GM19463 (cell line): ENCODE data around the gene SPG7.
"Not testable (repeated sequence)": the region's sequence is repeated elsewhere in the genome, so short reads cannot be mapped to it uniquely, and the experiment has no call there.

Experiments used
- ATAC-seq: cut with Tn5 transposase; IDR thresholded peaks from one replicate; pipeline ENCODE4 v1.9.1; 2021; ENCODE audit warnings: mild to moderate bottlenecking, moderate library complexity; ENCODE audit not compliant: unreplicated experiment

The SPG7 gene

DNA sequence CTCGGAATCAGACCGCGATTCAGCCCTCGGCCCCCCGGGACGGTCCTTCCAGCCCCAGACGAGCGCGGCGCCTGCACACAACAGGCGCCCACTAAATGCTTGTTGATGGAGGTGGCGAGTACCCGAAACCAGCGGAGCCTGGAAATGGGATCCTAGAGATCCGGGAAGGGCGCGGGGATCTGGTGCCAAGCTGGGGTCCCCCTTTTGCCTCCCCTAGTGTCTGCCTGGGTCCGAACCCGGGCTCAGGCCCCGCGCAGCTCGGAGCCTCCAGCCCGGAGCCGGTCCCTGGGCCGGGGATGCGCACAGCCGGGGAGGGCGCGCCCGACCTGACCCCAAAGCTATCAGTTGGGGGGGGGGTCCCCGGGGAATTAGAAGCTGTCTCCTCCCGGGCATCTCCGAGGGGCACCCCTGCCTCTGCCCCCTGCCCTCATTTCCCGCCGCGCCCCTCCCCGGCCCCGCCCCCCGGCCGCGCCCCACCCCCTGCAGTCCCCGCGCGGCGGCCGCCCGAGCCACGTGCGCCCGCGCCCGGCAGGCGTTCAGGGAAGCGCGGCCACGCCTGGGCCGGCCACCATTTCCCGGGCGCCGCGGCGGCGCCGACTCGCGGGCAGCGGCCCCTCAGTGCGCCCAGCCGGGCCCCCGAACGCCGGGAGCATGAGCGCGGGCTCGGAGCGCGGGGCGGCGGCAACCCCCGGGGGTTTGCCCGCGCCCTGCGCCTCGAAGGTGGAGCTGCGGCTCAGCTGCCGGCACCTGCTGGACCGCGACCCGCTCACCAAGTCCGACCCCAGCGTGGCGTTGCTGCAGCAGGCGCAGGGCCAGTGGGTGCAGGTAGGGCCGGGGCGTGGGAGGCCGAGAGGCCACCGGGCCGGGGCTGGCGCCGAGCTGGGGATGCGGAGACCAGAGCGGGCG lies 67.3 kb downstream of the SPG7 start, which contains the start of gene CPNE7:
CPNE7 (plus strand) TSS at position 512 of the 906 bp plus-strand sequence; CDS start at position 652, 140 bp downstream.
- no peak for ATAC-seq

DNA sequence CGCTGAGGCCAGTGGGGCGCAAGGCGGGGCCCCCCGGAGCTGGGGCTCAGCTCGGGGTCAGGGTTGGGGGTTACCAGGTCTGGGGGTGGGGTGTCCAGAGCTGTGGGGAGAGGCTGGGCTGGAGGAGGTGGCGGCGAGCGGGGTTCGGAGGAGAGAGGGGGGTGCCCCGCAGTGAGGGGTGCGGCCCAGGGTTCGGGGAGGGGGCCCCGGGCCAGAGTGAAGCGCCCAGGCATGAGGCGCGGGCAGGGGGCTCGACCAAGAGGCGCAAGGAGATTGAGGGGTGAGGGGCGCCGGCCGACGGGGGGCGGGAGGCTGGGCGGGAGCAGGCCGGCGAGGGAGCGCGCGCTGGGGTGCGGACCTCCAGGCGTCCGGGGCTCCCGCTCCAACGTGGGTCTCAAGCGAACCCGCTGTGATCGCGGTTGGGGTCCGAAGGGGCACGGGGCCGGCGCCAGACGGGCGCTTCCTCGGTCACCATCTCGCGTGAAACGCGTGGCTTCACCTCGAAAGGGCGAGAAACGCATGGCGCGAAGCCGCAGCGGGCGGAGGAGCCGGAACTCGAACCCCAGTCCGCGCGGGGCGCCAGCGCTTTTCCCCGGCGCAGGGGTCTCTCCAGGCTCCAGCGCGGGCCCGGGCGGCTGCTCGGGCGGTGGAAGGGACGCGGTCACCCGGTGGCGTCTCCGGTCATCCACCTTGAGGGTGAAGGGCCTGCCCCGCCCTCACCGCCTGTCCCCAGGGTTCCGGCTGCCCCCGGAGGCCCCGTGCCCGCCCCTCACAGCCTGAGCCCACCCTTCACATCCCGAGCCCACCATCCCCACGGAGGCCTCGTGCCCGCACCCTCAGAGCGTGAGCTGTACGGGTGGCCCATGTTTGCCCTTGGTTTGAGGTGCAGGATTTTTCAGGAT lies 68.2 kb downstream of the SPG7 start:
- no peak for ATAC-seq

GRCh38 chr16:89577055-89577759 lies 69.0 kb downstream of the SPG7 start:
- ATAC-seq: no peak

GRCh38 chr16:89579351-89579750 lies 71.1 kb downstream of the SPG7 start:
- no peak for ATAC-seq

DNA sequence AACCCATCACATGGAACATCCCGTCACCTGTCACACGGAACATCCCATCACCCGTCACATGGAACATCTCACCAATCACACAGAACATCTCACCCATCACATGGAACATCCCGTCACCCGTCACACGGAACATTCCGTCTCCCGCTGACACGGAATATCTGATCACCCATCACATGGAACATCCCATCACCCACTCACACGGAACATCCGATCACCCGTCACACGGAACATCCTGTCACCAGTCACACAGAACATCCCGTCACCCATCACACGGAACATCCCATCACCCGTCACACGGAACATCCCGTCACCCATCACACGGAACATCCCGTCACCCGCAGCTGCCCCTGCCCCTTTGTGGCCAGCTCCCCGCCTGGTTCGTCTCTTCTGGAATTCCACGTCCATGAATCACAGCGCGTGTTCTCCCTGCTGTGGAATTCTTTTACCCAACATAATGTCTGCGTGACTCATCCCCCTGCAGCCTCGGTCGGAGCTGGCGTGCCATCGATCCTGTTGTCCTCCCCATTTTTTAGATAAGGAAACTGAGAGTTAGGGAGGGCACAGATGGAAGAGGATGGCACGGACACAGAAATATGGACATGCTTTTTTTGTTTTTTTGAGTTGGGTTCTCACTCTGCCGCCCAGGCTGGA lies 73.0 kb downstream of the SPG7 start:
- ATAC-seq: no peak

- no peak for ATAC-seq
Observed at GRCh38 chr16:89581861-89582563, 73.8 kb downstream of the SPG7 start.

DNA sequence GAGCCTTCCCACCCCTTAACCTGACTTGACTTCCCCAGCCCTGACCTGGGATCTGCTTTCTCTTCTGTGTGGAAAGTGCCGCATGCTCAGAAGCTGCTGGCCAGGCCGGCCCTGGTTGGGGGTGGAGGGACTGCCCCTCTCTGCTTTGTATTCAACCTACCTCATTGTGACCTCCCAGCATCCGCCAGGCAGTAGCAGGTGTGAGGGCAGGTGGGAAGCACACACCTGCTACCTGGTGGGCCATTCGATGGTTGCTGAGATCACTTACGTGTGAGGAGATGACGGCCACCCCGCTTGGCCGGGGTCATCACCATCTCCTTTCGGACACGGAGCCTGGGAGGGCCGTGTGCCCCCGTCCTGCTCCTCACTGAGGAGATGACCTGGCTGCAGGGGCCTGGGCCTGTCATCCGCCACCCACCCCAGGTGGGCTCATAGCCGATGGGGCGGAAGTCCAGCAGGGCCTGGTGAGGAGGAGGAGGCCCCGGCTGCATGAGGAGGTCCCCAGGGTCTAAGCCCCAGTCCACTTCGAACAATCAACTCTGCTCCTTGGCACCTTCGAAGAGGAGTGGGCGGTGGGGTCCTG lies 74.5 kb downstream of the SPG7 start:
- no peak for ATAC-seq

- no peak for ATAC-seq
Observed at GRCh38 chr16:89583197-89583894, 75.1 kb downstream of the SPG7 start.

- ATAC-seq: no peak
Observed at GRCh38 chr16:89583895-89584644, 75.9 kb downstream of the SPG7 start.

- no peak for ATAC-seq
Observed at GRCh38 chr16:89584768-89585549, 76.8 kb downstream of the SPG7 start.

- ATAC-seq: no peak
Observed at GRCh38 chr16:89586218-89586617, 78.0 kb downstream of the SPG7 start.

DNA sequence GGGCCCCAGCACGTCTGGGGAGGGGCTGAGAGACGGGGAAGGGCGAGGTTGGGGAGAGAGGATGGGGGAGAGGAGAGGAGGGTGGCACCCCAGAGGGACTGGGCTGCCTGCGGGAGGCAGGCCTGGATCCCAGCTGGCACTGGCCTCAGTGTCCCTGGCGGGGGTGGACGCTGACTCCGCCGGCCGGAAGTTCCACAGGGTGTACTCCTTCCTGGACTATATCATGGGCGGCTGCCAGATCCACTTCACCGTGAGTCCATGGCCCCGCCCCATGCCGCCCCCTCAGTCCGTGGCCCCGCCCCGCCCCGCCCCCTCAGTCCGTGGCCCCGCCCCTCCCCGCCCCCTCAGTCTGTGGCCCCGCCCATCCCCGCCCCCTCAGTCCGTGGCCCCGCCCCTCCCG lies 78.7 kb downstream of the SPG7 start:
- no peak for ATAC-seq

DNA sequence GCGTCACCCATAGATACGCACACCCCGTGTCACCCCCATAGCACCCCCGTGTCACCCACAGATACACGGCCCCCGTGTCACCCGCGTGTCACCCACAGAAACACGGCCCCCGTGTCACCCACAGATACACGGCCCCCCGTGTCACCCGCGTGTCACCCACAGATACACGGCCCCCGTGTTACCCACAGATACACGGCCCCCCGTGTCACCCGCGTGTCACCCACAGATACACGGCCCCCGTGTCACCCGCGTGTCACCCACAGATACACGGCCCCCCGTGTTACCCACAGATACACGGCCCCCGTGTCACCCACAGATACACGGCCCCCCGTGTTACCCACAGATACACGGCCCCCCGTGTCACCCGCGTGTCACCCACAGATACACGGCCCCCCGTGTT lies 79.5 kb downstream of the SPG7 start:
- not testable (repeated sequence) for ATAC-seq

GRCh38 chr16:89588413-89589109 lies 80.4 kb downstream of the SPG7 start:
- ATAC-seq: no peak

GRCh38 chr16:89589241-89589926 lies 81.2 kb downstream of the SPG7 start:
- no peak for ATAC-seq

DNA sequence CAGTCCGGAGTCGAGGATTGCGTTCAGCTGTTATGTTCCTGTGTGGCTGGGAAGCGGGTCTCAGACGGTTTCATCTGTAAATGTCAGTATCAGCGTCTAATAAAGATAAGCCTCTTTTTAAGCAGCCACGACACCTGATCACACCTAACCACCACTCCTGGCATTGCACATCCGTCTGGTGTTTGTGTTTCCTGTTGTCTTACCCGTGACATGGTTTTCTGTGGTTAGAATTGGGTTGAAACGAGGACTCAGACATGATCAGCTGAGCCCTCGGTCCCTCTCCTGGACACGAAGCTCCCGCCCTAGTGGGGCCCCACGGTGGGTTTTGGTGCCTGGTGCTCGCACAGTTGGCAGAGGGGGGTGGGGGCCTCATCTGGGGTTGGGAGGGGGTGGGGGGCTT lies 85.6 kb downstream of the SPG7 start:
- ATAC-seq: no peak
